Astrocyte (in vitro differentiated cells and primary cell): ENCODE results near the gene XCL2. TPM values are rescaled to one million over a fixed set of nuclear protein-coding genes. Genes with fewer than 3 reads are reported as not detected.

Experiments
- DNase-seq: peaks from one replicate; pipeline ENCODE4 v3.0.0-alpha.2; 2010; ENCODE audit warnings: low read depth
- FAIRE-seq: peaks from 2 replicates; lab custom pipeline; 2011; peaks lifted over from hg19 to GRCh38; lab: Jason Lieb, UNC
- H2AFZ ChIP-seq: 2 replicates; pipeline ENCODE4 v1.6.0; 2012; ENCODE audit warnings: low read depth, low read length, inconsistent platforms
- H3K27ac ChIP-seq: 2 replicates; pipeline ENCODE4 v1.5.1; 2011; ENCODE audit warnings: low read depth, low read length, inconsistent platforms
- H3K27me3 ChIP-seq: 2 replicates; pipeline ENCODE4 v1.6.0; 2011; ENCODE audit warnings: low read length, inconsistent platforms; ENCODE audit not compliant: insufficient read depth
- H3K36me3 ChIP-seq: 2 replicates; pipeline ENCODE4 v1.5.1; 2011; ENCODE audit warnings: low read length, inconsistent platforms; ENCODE audit not compliant: insufficient read depth
- H3K4me1 ChIP-seq: 2 replicates; pipeline ENCODE4 v1.5.1; 2011; ENCODE audit warnings: low read length, inconsistent platforms; ENCODE audit not compliant: insufficient read depth
- H3K4me2 ChIP-seq: 2 replicates; pipeline ENCODE4 v1.6.0; 2012; ENCODE audit warnings: low read length, inconsistent platforms
- H3K4me3 ChIP-seq: 2 replicates; pipeline ENCODE4 v1.5.1; 2011; ENCODE audit warnings: low read depth, mild to moderate bottlenecking, low read length, inconsistent platforms; ENCODE audit not compliant: insufficient read depth
- H3K79me2 ChIP-seq: 2 replicates; pipeline ENCODE4 v1.6.0; 2012; ENCODE audit warnings: mild to moderate bottlenecking, low read length, inconsistent platforms; ENCODE audit not compliant: insufficient read depth
- H3K9ac ChIP-seq: 2 replicates; pipeline ENCODE4 v1.6.0; 2012; ENCODE audit warnings: mild to moderate bottlenecking, low read length, inconsistent platforms
- H3K9me3 ChIP-seq: 2 replicates; pipeline ENCODE4 v1.5.1; 2012; ENCODE audit warnings: low read depth, mild to moderate bottlenecking, low read length, inconsistent platforms; ENCODE audit not compliant: insufficient read depth
- H4K20me1 ChIP-seq: 2 replicates; pipeline ENCODE4 v1.6.0; 2012; ENCODE audit warnings: low read length, inconsistent platforms; ENCODE audit not compliant: insufficient read depth
- H3K27ac Mint-ChIP-seq: one replicate; pipeline ENCODE4 v1.8.0; 2021; ENCODE audit warnings: mild to moderate bottlenecking, mixed read lengths; ENCODE audit not compliant: unreplicated experiment
- H3K27me3 Mint-ChIP-seq: one replicate; pipeline ENCODE4 v1.8.0; 2021; ENCODE audit warnings: low read depth, mixed read lengths; ENCODE audit not compliant: unreplicated experiment
- H3K36me3 Mint-ChIP-seq: one replicate; pipeline ENCODE4 v1.8.0; 2021; ENCODE audit warnings: low read depth, mixed read lengths; ENCODE audit not compliant: unreplicated experiment
- H3K4me1 Mint-ChIP-seq: one replicate; pipeline ENCODE4 v1.8.0; 2021; ENCODE audit warnings: low read depth, mixed read lengths; ENCODE audit not compliant: unreplicated experiment
- H3K4me3 Mint-ChIP-seq: one replicate; pipeline ENCODE4 v1.8.0; 2021; ENCODE audit warnings: mild to moderate bottlenecking, moderate library complexity, mixed read lengths; ENCODE audit not compliant: unreplicated experiment
- H3K9me3 Mint-ChIP-seq: one replicate; pipeline ENCODE4 v1.8.0; 2021; ENCODE audit warnings: mild to moderate bottlenecking, mixed read lengths; ENCODE audit not compliant: unreplicated experiment
- EZH2 ChIP-seq: IDR thresholded peaks from 2 replicates; pipeline ENCODE4 v1.6.1; 2012; ENCODE audit warnings: mild to moderate bottlenecking, low read length, inconsistent platforms; ENCODE audit not compliant: insufficient read depth
- total RNA-seq: library from RNA; stranded (reverse); gene quantifications from 2 replicates; pipeline ENCODE4 v1.2.1, GENCODE V29; 2021
- TF ChIP-seq, protein P1 (sequence below): IDR thresholded peaks from 2 replicates; pipeline ENCODE4 v1.5.1; 2011; ENCODE audit warnings: low read depth, mild to moderate bottlenecking, inconsistent platforms, low read length, moderate library complexity; ENCODE audit not compliant: insufficient read depth

The XCL2 gene
- total RNA-seq, 1 donor from 2014 or later: not detected

DNA sequence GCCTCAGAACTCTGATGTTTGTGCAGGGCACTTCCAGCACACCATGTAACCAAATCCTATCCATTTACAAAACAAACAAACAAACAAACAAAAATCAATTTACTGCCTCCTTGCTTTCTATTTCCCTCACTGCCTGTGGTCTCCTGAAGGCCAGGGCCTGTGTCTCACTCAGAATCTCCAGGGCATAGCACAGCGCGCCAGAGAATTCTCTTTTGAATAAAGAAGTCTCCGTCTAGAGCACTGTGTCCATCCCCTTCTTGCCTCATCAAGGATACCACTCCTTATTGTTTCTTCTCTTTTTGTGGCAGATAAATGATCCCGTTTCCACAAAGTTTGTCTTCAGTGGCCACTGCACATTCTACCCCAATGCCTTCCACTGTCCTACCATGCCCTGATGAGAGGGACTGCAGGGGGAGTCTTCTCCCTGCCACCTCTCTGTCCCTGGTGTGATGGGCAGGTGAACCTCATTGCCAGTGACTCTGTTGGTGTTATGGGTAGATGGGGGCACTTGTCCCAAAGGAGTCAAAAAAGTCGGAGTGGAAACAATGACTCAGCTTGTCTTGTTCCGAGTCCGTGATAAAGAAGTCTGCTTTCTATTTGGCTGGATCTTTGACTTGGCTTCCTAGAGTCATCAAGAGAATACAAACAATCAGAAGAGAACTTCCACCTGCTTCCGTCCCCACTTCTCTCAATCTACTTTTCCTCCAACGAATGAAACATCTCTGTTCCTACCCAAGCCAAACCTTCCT lies 30.0 kb downstream of the XCL2 start:
- H3K4me1 Mint-ChIP-seq: peaks cover 2% of the 10 kb centered on the region
- DNase-seq (no peak), FAIRE-seq (no peak)
- TF ChIP-seq, protein P1, sequence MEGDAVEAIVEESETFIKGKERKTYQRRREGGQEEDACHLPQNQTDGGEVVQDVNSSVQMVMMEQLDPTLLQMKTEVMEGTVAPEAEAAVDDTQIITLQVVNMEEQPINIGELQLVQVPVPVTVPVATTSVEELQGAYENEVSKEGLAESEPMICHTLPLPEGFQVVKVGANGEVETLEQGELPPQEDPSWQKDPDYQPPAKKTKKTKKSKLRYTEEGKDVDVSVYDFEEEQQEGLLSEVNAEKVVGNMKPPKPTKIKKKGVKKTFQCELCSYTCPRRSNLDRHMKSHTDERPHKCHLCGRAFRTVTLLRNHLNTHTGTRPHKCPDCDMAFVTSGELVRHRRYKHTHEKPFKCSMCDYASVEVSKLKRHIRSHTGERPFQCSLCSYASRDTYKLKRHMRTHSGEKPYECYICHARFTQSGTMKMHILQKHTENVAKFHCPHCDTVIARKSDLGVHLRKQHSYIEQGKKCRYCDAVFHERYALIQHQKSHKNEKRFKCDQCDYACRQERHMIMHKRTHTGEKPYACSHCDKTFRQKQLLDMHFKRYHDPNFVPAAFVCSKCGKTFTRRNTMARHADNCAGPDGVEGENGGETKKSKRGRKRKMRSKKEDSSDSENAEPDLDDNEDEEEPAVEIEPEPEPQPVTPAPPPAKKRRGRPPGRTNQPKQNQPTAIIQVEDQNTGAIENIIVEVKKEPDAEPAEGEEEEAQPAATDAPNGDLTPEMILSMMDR: no peak
- no peak for TF ChIP-seq EZH2
- H3K9me3 Mint-ChIP-seq: no peaks in the 10 kb centered on the region
- H3K36me3 ChIP-seq: no peaks in the 10 kb centered on the region
- H3K9me3 ChIP-seq: no peaks in the 10 kb centered on the region
- H3K27ac ChIP-seq: no peak overlapping the region
- H2AFZ ChIP-seq: no peak overlapping the region
- H3K4me2 ChIP-seq: no peak overlapping the region
- no peaks in the 10 kb centered on the region for H3K79me2 ChIP-seq
- no peak overlapping the region for H3K27ac Mint-ChIP-seq
- H3K27me3 ChIP-seq: no peaks in the 10 kb centered on the region
- H3K4me3 Mint-ChIP-seq: no peak overlapping the region
- H3K36me3 Mint-ChIP-seq: no peaks in the 10 kb centered on the region
- H4K20me1 ChIP-seq: no peaks in the 10 kb centered on the region
- peaks cover 19% of the 10 kb centered on the region for H3K27me3 Mint-ChIP-seq
- H3K4me1 ChIP-seq: no peaks in the 10 kb centered on the region
- no peak overlapping the region for H3K9ac ChIP-seq
- H3K4me3 ChIP-seq: no peak overlapping the region

DNA sequence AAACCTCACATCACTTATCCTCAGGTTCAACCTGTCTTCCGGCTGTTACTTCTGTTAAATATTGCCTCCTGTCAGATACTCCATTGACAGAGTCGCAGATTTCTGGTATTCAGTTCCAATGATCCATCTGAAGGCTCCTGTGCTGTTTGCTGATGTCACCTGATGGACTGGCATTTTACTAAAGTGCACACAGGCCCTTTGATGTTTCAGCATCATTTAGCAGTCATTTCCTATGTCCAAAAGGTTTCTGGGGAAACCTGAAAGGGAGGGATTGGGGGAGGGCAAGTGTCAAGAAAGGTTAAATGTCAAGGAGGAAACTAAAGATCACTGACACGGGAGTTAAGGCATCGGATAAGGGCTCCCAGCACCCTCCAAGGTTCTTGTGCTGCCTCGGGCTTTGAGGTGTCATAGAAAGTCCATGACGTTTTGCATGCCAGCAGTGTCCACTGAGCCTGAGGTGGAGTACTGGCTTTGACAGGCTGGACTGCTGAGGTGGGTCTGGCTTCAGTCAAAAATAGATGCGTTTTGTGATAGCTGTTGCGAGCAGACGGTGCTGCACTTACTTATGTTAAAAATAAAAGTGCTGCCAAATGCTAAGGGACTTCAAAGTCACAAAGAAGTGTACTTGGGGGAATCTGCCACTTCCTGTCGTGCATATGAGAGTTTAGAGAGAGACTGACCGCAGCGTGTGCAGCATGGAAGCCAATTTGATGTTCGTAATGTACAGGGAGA lies 30.8 kb downstream of the XCL2 start:
- H3K4me1 Mint-ChIP-seq: peaks cover 2% of the 10 kb centered on the region
- Histone ChIP-seq H3K4me3 (no peak overlapping the region), H3K36me3 (no peaks in the 10 kb centered on the region), H3K79me2 (no peaks in the 10 kb centered on the region), H3K9me3 (no peaks in the 10 kb centered on the region), H2AFZ (no peak overlapping the region), H3K4me2 (no peak overlapping the region), H3K4me1 (no peaks in the 10 kb centered on the region), H4K20me1 (no peaks in the 10 kb centered on the region), H3K27me3 (no peaks in the 10 kb centered on the region), H3K9ac (no peak overlapping the region), H3K27ac (no peak overlapping the region)
- peaks cover 19% of the 10 kb centered on the region for H3K27me3 Mint-ChIP-seq
- no peak for DNase-seq
- H3K9me3 Mint-ChIP-seq: no peaks in the 10 kb centered on the region
- no peak for FAIRE-seq
- no peaks in the 10 kb centered on the region for H3K36me3 Mint-ChIP-seq
- no peak for TF ChIP-seq EZH2
- TF ChIP-seq, protein P1: no peak
- no peak overlapping the region for H3K4me3 Mint-ChIP-seq
- H3K27ac Mint-ChIP-seq: no peak overlapping the region
